ENCODE results near the gene CBS.

GRCh38 chr21:43020771-43021170 is 54.9 kb downstream of the CBS start:
- TF ChIP-seq CTCF (optimal IDR thresholded peaks at IDR 0.05 in 1 of 3, IDR thresholded peaks at IDR 0.05 in 1 of 3, conservative IDR thresholded peaks at IDR 0.05 in 1 of 3; ENCODE audit: extremely low read depth in 1 of 3, insufficient read depth in 2 of 3, low read length in 3 of 3) (no peak), EZH2 (IDR thresholded peaks at IDR 0.05; ENCODE audit: low read length) (no peak)

All from keratinocyte (primary cell).